Neutrophil (primary cell): ENCODE data around the gene KCNQ1.

Experiments used
- H3K27ac ChIP-seq: fragments of 200-600 bp; sonication (generic); 2 replicates; pipeline ENCODE4 v1.5.1; 2016; ENCODE audit warnings: mild to moderate bottlenecking, moderate library complexity
- H3K27me3 ChIP-seq: fragments of 200-600 bp; sonication (generic); 2 replicates; pipeline ENCODE4 v1.6.0; 2016; ENCODE audit warnings: mild to moderate bottlenecking
- H3K36me3 ChIP-seq: fragments of 200-600 bp; sonication (generic); 2 replicates; pipeline ENCODE4 v1.5.1; 2017
- H3K4me1 ChIP-seq, 2 experiments: fragments of 200-600 bp in 1 of 2; sonication (generic) in 1 of 2; 1 replicate in 1 of 2; 2 replicates in 1 of 2; pipeline versions ENCODE4 v1.5.1 to v1.6.1; 2013 to 2016; ENCODE audit warnings: low read depth in 1 of 2, low read length in 1 of 2, mild to moderate bottlenecking in 1 of 2, moderate library complexity in 1 of 2; ENCODE audit not compliant: control insufficient read depth in 1 of 2, insufficient read depth in 1 of 2
- H3K4me3 ChIP-seq, 2 experiments: fragments of 200-600 bp in 1 of 2; sonication (generic) in 1 of 2; 1 replicate in 1 of 2; 2 replicates in 1 of 2; pipeline ENCODE4 v1.5.1; 2013 to 2016; ENCODE audit warnings: low read depth in 1 of 2, low read length in 1 of 2, mild to moderate bottlenecking in 1 of 2, moderate library complexity in 1 of 2
- H3K9me3 ChIP-seq: fragments of 200-600 bp; sonication (generic); 2 replicates; pipeline ENCODE4 v1.5.1; 2016
- TF ChIP-seq, protein P1 (sequence below): fragments of 200-600 bp; sonication (generic); IDR thresholded peaks from 2 replicates; pipeline ENCODE4 v1.5.1; 2016; ENCODE audit warnings: antibody characterized with exemption

KCNQ1 gene

GRCh38 chr11:2725368-2726300, 280.8 kb downstream of the KCNQ1 start:
- Histone ChIP-seq H3K4me1 (no peaks in the 10 kb centered on the region), H3K4me3 (no peak overlapping the region), H3K36me3 (no peaks in the 10 kb centered on the region), H3K27me3 (no peaks in the 10 kb centered on the region), H3K9me3 (no peaks in the 10 kb centered on the region), H3K27ac (no peak overlapping the region)
- TF ChIP-seq, protein P1, sequence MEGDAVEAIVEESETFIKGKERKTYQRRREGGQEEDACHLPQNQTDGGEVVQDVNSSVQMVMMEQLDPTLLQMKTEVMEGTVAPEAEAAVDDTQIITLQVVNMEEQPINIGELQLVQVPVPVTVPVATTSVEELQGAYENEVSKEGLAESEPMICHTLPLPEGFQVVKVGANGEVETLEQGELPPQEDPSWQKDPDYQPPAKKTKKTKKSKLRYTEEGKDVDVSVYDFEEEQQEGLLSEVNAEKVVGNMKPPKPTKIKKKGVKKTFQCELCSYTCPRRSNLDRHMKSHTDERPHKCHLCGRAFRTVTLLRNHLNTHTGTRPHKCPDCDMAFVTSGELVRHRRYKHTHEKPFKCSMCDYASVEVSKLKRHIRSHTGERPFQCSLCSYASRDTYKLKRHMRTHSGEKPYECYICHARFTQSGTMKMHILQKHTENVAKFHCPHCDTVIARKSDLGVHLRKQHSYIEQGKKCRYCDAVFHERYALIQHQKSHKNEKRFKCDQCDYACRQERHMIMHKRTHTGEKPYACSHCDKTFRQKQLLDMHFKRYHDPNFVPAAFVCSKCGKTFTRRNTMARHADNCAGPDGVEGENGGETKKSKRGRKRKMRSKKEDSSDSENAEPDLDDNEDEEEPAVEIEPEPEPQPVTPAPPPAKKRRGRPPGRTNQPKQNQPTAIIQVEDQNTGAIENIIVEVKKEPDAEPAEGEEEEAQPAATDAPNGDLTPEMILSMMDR: no peak

- H3K4me3 ChIP-seq: no peak overlapping the region
Measured at GRCh38 chr11:2726964-2727363, 282.2 kb downstream of the KCNQ1 start.

GRCh38 chr11:2728128-2728662, 283.4 kb downstream of the KCNQ1 start:
- no peak overlapping the region for H3K4me3 ChIP-seq
- H3K27ac ChIP-seq: no peak overlapping the region
- H3K36me3 ChIP-seq: no peaks in the 10 kb centered on the region
- no peaks in the 10 kb centered on the region for H3K27me3 ChIP-seq
- no peaks in the 10 kb centered on the region for H3K4me1 ChIP-seq
- H3K9me3 ChIP-seq: no peaks in the 10 kb centered on the region
- TF ChIP-seq, protein P1: no peak

More at GRCh38 chr11:2726964-2727363, 282.2 kb downstream of the KCNQ1 start:
- TF ChIP-seq, protein P1: no peak
- H3K9me3 ChIP-seq: no peaks in the 10 kb centered on the region
- H3K27ac ChIP-seq: no peak overlapping the region
- H3K36me3 ChIP-seq: no peaks in the 10 kb centered on the region
- no peaks in the 10 kb centered on the region for H3K4me1 ChIP-seq
- no peaks in the 10 kb centered on the region for H3K27me3 ChIP-seq

DNA sequence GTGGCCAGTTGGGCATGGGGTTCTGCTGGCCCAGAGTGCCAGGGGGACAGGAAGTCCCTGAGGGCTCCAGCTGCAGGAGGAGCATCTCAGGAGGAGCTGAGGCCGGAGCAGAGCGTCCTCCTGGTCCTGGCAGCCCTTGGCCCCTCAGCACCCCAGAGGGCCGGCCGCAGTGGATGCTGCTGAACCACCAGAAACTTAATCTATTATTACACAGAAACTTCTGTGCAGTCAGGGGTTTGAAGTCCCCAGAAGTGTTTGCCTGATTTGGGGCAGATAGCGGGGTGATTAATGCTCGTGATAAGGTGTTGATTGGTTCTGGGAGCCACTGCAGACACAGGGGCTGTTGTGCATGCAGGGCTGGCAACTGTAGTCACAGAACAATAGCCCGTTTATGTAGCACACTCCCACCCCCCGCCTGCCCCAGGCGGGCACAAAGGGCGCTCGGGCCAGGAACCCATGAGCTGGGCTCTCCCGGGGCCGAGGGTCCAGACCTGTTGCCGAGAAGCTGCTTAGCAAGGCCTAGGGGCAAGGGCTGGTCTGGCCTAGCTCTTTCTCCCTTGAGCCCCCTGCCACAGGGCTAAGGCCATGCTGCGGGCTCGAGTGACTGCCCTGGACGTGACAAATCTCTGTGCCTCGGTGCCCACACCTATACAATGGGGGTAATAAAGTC, 284.0 kb downstream of the KCNQ1 start:
- no peak overlapping the region for H3K27ac ChIP-seq
- TF ChIP-seq, protein P1: no peak
- H3K27me3 ChIP-seq: no peaks in the 10 kb centered on the region
- no peaks in the 10 kb centered on the region for H3K9me3 ChIP-seq
- H3K4me1 ChIP-seq: no peaks in the 10 kb centered on the region
- H3K36me3 ChIP-seq: no peaks in the 10 kb centered on the region
- no peak overlapping the region for H3K4me3 ChIP-seq

GRCh38 chr11:2729841-2730240, 285.0 kb downstream of the KCNQ1 start:
- Histone ChIP-seq H3K27me3 (no peaks in the 10 kb centered on the region), H3K4me1 (no peaks in the 10 kb centered on the region), H3K4me3 (no peak overlapping the region), H3K36me3 (no peaks in the 10 kb centered on the region), H3K27ac (no peak overlapping the region), H3K9me3 (no peaks in the 10 kb centered on the region)
- TF ChIP-seq, protein P1: no peak
